HG03060 (cell line): Measurements from ENCODE around the gene KIAA1328.
"Not testable (repeated sequence)": the region's sequence is repeated elsewhere in the genome, so short reads cannot be mapped to it uniquely, and the experiment has no call there.

Source experiments
- ATAC-seq: cut with Tn5 transposase; IDR thresholded peaks from one replicate; pipeline ENCODE4 v1.9.1; 2021; ENCODE audit warnings: low read depth, moderate number of reproducible peaks; ENCODE audit not compliant: unreplicated experiment

Gene KIAA1328

GRCh38 chr18:36828630-36829361, at the start of gene KIAA1328, which contains the start of gene TPGS2:
Gene KIAA1328, plus strand, starts transcription at chr18:36829127. Its CDS starts 12 bp downstream, at chr18:36829139.
Gene TPGS2, minus strand, starts transcription at chr18:36829002. Its CDS starts 235 bp downstream, at chr18:36828767.
- ATAC-seq: peak; percentile 68

GRCh38 chr18:36780748-36781147, 48.2 kb upstream of the KIAA1328 start:
- ATAC-seq: no peak

- no peak for ATAC-seq
These were observed 46.2 kb upstream of the KIAA1328 start for GRCh38 chr18:36782710-36783109.

GRCh38 chr18:36783792-36784191, 45.1 kb upstream of the KIAA1328 start:
- no peak for ATAC-seq

GRCh38 chr18:36786686-36787085, 42.2 kb upstream of the KIAA1328 start:
- ATAC-seq: no peak

GRCh38 chr18:36792634-36793283, 36.2 kb upstream of the KIAA1328 start:
- no peak for ATAC-seq

GRCh38 chr18:36798738-36799473, 30.0 kb upstream of the KIAA1328 start:
- ATAC-seq: no peak

GRCh38 chr18:36805105-36805504, 23.8 kb upstream of the KIAA1328 start:
- ATAC-seq: no peak

GRCh38 chr18:36808681-36809080, 20.2 kb upstream of the KIAA1328 start:
- ATAC-seq: no peak

GRCh38 chr18:36809590-36810381, 19.1 kb upstream of the KIAA1328 start:
- peak; percentile 91 for ATAC-seq

GRCh38 chr18:36811430-36811829, 17.5 kb upstream of the KIAA1328 start:
- no peak for ATAC-seq

- ATAC-seq: no peak
These were observed 17.0 kb upstream of the KIAA1328 start for GRCh38 chr18:36811955-36812354.

GRCh38 chr18:36812678-36813077, 16.2 kb upstream of the KIAA1328 start:
- no peak for ATAC-seq

- ATAC-seq: no peak
These were observed 15.7 kb upstream of the KIAA1328 start for GRCh38 chr18:36813101-36813775.

- no peak for ATAC-seq
These were observed 15.1 kb upstream of the KIAA1328 start for GRCh38 chr18:36813824-36814223.

GRCh38 chr18:36814994-36815393, 13.9 kb upstream of the KIAA1328 start:
- ATAC-seq: no peak

GRCh38 chr18:36816096-36816495, 12.8 kb upstream of the KIAA1328 start:
- ATAC-seq: not testable (repeated sequence)

GRCh38 chr18:36817039-36817438, 11.9 kb upstream of the KIAA1328 start:
- no peak for ATAC-seq

- no peak for ATAC-seq
These were observed 10.3 kb upstream of the KIAA1328 start for GRCh38 chr18:36818652-36819051.

- ATAC-seq: no peak
These were observed 9.3 kb upstream of the KIAA1328 start for GRCh38 chr18:36819621-36820020.
